COR-L47 (cell line): Measurements from ENCODE around the gene TMEM255B.

Source experiments
- DNase-seq: peaks from one replicate; lab custom pipeline; 2025; lab: John Stamatoyannopoulos, UW

TMEM255B gene

DNA sequence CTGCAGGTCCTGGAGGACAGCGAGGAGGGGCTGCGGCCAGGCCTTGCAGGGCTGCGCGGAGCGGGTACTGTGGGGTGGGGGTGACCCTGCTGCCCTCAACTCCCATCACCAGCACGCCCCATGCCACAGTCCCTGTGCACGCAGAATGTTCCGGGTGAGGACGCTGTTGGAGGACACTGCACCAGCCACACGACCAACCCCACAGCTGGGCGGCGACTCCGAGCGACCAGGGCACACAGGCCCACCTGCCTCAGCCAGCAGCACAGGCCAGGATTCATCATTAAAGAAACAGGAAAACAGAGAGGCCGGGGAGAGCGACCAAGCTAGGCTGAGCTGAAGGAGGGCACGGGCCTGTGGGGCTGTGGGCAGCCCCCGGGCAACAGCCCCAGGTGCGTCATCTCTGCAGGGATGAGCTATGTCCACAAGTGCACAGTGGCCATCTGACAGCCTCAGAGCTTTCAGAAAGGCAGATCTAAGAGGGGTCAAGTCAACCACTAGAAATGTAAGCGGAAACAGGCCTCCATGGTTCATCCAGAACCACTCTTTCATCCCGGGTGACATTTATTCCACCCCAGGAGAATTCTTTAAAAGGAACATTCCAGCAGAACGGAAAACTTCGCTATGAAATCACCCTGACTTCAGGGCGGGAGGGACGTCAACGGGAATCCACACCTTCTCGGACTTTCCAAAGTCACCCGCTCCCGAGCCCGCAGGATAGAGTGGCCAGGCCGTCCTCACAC, 103.3 kb downstream of the TMEM255B start:
- DNase-seq, result no peak

DNA sequence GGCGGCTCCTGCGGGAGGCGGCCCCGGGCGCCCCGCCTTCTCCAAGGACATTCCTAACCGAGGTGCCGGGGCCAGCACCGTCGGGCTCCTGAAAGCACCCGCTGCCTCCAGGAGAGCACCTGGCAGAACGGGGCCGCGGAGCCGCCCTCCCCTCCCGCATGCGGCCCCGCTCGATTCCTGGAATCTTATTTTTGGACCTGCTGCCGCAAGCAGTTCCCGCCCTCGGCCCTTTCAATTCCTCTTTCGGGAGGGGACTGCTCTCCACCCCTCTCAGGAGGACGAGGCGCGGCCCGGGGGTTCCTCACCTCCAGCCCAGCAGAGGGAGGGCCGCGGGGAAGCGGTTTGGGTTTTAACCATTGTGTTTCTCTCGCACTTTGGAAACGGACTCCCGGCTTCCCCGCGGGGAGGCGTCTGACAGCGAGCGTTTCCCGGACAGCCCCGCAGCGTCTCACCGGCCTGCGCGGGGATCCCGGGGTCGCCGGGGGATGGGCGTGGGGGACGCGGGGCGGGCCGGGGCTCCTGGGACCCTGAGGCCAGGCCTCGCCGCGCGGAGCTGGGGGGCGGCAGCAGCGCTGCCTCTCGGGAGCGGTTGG, 104.0 kb downstream of the TMEM255B start:
- no peak for DNase-seq

DNA sequence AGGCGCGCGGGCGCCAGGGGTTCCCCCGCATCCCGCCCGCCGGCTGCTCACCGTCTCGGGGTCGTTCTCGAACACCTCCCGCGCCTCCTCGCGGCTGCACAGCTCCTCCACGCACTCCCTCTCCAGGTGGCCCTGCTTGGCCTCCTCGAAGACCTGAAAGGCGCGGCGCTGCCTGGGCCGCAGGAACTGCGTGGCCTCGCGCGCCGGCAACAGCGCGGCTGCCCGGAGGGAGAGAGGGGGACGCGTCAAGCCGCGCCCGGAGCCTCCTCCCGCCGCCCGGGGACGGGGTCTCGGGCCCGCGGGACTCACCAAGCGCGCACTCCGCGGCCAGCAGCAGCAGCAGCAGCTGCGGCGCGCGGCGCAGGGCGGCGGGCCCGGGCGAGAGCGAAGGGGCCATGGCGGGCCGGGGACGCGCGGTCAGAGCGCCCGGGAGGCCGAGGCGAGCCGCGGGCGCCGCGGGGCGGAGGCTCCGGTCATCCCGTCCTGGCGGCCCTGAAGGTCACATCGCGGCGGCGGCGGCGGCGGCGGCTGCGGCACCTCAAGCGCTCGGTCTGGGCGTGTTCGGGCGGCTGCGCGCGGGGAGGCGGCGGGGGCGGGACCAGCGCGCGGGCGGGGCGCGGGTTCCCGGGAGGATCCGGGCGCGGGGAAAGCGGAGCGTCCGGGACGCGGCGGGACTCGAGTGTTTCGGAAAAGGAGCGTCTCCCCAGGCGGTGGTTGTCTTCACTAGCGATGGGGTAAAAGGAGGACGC, 104.7 kb downstream of the TMEM255B start, which contains the start of gene GAS6:
Gene GAS6, minus strand, starts transcription at position 553 of the 749 bp plus-strand sequence. Its CDS starts 156 bp downstream, at position 397.
- peak; percentile 52 for DNase-seq

- no peak for DNase-seq
Measured at GRCh38 chr13:113864273-113864890, 105.4 kb downstream of the TMEM255B start.

DNA sequence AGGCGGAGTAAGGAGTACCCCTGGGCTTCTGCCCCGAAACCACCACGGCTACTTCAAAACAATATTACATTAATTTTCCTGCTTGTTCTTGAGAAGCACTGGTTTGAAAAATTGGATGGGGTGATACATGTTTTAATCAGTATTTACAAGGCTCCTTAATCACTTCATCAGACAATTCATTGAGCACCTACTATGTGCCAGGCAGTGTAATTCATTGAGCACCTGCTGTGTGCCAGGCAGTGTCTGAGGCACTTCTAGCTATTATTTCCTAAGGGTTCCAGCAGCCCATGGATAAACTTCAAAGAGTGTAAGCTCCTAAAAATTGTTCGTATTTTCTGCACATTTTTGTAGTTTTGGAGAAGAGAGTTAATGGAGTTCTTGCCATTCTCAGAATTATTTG, 106.4 kb downstream of the TMEM255B start:
- DNase-seq, result no peak
